GM23248 (cell line): ENCODE results near the gene CSTB. TPM values are rescaled to one million over a fixed set of nuclear protein-coding genes. Genes with fewer than 3 reads are reported as not detected.

ENCODE experiments used
- DNase-seq: peaks from one replicate; pipeline ENCODE4 v3.0.0-alpha.2; 2015
- H2AFZ ChIP-seq: fragments of 200-600 bp; sonication (generic); 2 replicates; pipeline ENCODE4 v1.6.1; 2016; ENCODE audit warnings: antibody characterized with exemption
- H3F3A ChIP-seq: fragments of 200-600 bp; sonication (generic); 2 replicates; pipeline ENCODE4 v1.6.1; 2016; ENCODE audit warnings: mild to moderate bottlenecking, antibody characterized with exemption, mixed run types; ENCODE audit not compliant: insufficient read depth
- H3K27ac ChIP-seq: fragments of 200-600 bp; sonication (generic); 2 replicates; pipeline ENCODE4 v1.5.1; 2016; ENCODE audit warnings: mild to moderate bottlenecking
- H3K27me3 ChIP-seq: fragments of 200-600 bp; sonication (generic); replicated peaks from 2 replicates; pipeline ENCODE4 v1.6.1; 2016; ENCODE audit warnings: mild to moderate bottlenecking; ENCODE audit not compliant: insufficient read depth
- H3K36me3 ChIP-seq: fragments of 200-600 bp; sonication (generic); 2 replicates; pipeline ENCODE4 v1.6.1; 2016; ENCODE audit warnings: low read depth, mild to moderate bottlenecking
- H3K4me1 ChIP-seq: fragments of 200-600 bp; sonication (generic); 2 replicates; pipeline ENCODE4 v1.6.1; 2016; ENCODE audit warnings: mild to moderate bottlenecking; ENCODE audit not compliant: insufficient read depth
- H3K4me2 ChIP-seq: fragments of 200-600 bp; sonication (generic); one replicate; pipeline ENCODE4 v1.6.1; 2016; ENCODE audit warnings: mild to moderate bottlenecking; ENCODE audit not compliant: unreplicated experiment
- H3K4me3 ChIP-seq: fragments of 200-600 bp; sonication (generic); 2 replicates; pipeline ENCODE4 v1.5.1; 2016; ENCODE audit warnings: mild to moderate bottlenecking
- H3K79me2 ChIP-seq: fragments of 200-600 bp; sonication (generic); 2 replicates; pipeline ENCODE4 v1.6.1; 2016; ENCODE audit warnings: mild to moderate bottlenecking; ENCODE audit not compliant: insufficient read depth
- H3K9ac ChIP-seq: fragments of 200-600 bp; sonication (generic); 2 replicates; pipeline ENCODE4 v1.6.1; 2016; ENCODE audit warnings: mild to moderate bottlenecking
- H3K9me2 ChIP-seq: fragments of 200-600 bp; sonication (generic); 2 replicates; pipeline ENCODE4 v1.6.1; 2016; ENCODE audit warnings: mixed run types, mild to moderate bottlenecking, moderate library complexity; ENCODE audit not compliant: insufficient read depth
- H3K9me3 ChIP-seq: fragments of 200-600 bp; sonication (generic); one replicate; pipeline ENCODE4 v1.6.1; 2017; ENCODE audit warnings: low read depth
- H4K20me1 ChIP-seq: fragments of 200-600 bp; sonication (generic); 2 replicates; pipeline ENCODE4 v1.6.0; 2016; ENCODE audit not compliant: insufficient read depth
- EZH2 ChIP-seq: fragments of 200-600 bp; sonication (generic); IDR thresholded peaks from 2 replicates; pipeline ENCODE4 v1.6.1; 2018; ENCODE audit warnings: antibody characterized with exemption, mild to moderate bottlenecking; ENCODE audit not compliant: insufficient read depth, poor library complexity, severe bottlenecking
- EZH2phosphoT487 ChIP-seq: fragments of 200-600 bp; sonication (generic); IDR thresholded peaks from 2 replicates; pipeline ENCODE4 v1.6.1; 2018; ENCODE audit warnings: antibody characterized with exemption, moderate library complexity, mild to moderate bottlenecking, low read depth; ENCODE audit not compliant: insufficient read depth
- WGBS, 2 experiments: methylation state at CpG; one replicate each; pipeline ENCODE4 v1.1.6; 2015 to 2017; ENCODE audit warnings: low lambda C conversion rate in 2 of 2, low coverage in 1 of 2; ENCODE audit errors: missing lambda C conversion rate in 2 of 2; 5-methylcytosine and 5-hydroxymethylcytosine counted together
- in situ Hi-C: fragments of 300-500 bp; cut with MboI; formaldehyde crosslinking; loops from 2 replicates; pipeline ENCODE4 v1.15.0; 2020
- polyA plus RNA-seq: library from polyadenylated mRNA; unstranded; fragments of >200 nt; fragmentation: Nextera tagmentation; extraction: Ambion mirVana; gene quantifications from 2 replicates; pipeline ENCODE4 v1.2.1, GENCODE V29; 2016
- total RNA-seq: library from RNA; depleted of rRNA; stranded (reverse); fragments of >200 nt; shearing (Covaris generic); gene quantifications from 2 replicates; pipeline ENCODE4 v1.2.3, GENCODE V29; 2014

CSTB gene
- total and polyA plus RNA-seq, 2 experiments from 2014 or later = 6.7 to 95.0 TPM

GRCh38 chr21:43816611-43817071, 40.5 kb upstream of the CSTB start:
- Histone ChIP-seq H3K4me2 (no peak overlapping the region), H3K36me3 (no peaks in the 10 kb centered on the region), H3K27ac (no peak overlapping the region), H3K4me3 (no peak overlapping the region), H3K4me1 (no peaks in the 10 kb centered on the region), H2AFZ (no peak overlapping the region), H3F3A (no peaks in the 10 kb centered on the region), H4K20me1 (no peaks in the 10 kb centered on the region), H3K9me2 (no peaks in the 10 kb centered on the region), H3K79me2 (no peaks in the 10 kb centered on the region), H3K9ac (no peak overlapping the region), H3K27me3 (no peaks in the 10 kb centered on the region), H3K9me3 (no peaks in the 10 kb centered on the region)
- in situ Hi-C loops = no loop called here
- DNase-seq = no peak
- WGBS, 2 experiments = 74 to 78% methylated on average over 12 to 13 of the region's 14 CpGs
- TF ChIP-seq EZH2phosphoT487 = no peak
- TF ChIP-seq EZH2 = no peak

- TF ChIP-seq EZH2 = no peak
- no peak for TF ChIP-seq EZH2phosphoT487
- 85 to 90% methylated on average over 14 to 15 of the region's 15 CpGs for WGBS, 2 experiments
- Histone ChIP-seq H3K9ac (no peak overlapping the region), H3K36me3 (no peaks in the 10 kb centered on the region), H3K9me3 (no peaks in the 10 kb centered on the region), H3K4me1 (no peaks in the 10 kb centered on the region), H3K9me2 (no peaks in the 10 kb centered on the region), H3K27me3 (no peaks in the 10 kb centered on the region), H3K27ac (no peak overlapping the region), H3F3A (no peaks in the 10 kb centered on the region), H4K20me1 (no peaks in the 10 kb centered on the region), H3K4me3 (no peak overlapping the region), H3K4me2 (no peak overlapping the region), H3K79me2 (no peaks in the 10 kb centered on the region), H2AFZ (no peak overlapping the region)
- in situ Hi-C loops = no loop called here
- DNase-seq = no peak
Observed at GRCh38 chr21:43815991-43816390, 39.9 kb upstream of the CSTB start.

GRCh38 chr21:43815107-43815613, 39.1 kb upstream of the CSTB start:
- no peak overlapping the region for H2AFZ ChIP-seq
- H3K9me2 ChIP-seq = no peaks in the 10 kb centered on the region
- in situ Hi-C loops = no loop called here
- H3F3A ChIP-seq = no peaks in the 10 kb centered on the region
- 25 to 98% methylated on average over 3 to 25 of the region's 27 CpGs for WGBS, 2 experiments
- H3K27ac ChIP-seq = no peak overlapping the region
- H3K9ac ChIP-seq = no peak overlapping the region
- no peaks in the 10 kb centered on the region for H3K4me1 ChIP-seq
- H3K36me3 ChIP-seq = no peaks in the 10 kb centered on the region
- no peak overlapping the region for H3K4me3 ChIP-seq
- DNase-seq = no peak
- H3K27me3 ChIP-seq = no peaks in the 10 kb centered on the region
- no peaks in the 10 kb centered on the region for H3K9me3 ChIP-seq
- H3K4me2 ChIP-seq = no peak overlapping the region
- no peaks in the 10 kb centered on the region for H4K20me1 ChIP-seq
- TF ChIP-seq EZH2 (no peak), EZH2phosphoT487 (no peak)
- no peaks in the 10 kb centered on the region for H3K79me2 ChIP-seq

GRCh38 chr21:43814215-43815106, 38.4 kb upstream of the CSTB start:
- no peak overlapping the region for H3K4me3 ChIP-seq
- WGBS, 2 experiments = 33 to 36% methylated on average over 28 of the region's 28 CpGs
- no peaks in the 10 kb centered on the region for H3K9me3 ChIP-seq
- no peaks in the 10 kb centered on the region for H3K36me3 ChIP-seq
- no peaks in the 10 kb centered on the region for H3K27me3 ChIP-seq
- H3K27ac ChIP-seq = no peak overlapping the region
- DNase-seq = peak; percentile 59
- TF ChIP-seq EZH2 = no peak
- no peak for TF ChIP-seq EZH2phosphoT487
- H4K20me1 ChIP-seq = no peaks in the 10 kb centered on the region
- no peak overlapping the region for H2AFZ ChIP-seq
- H3K9me2 ChIP-seq = no peaks in the 10 kb centered on the region
- H3K4me2 ChIP-seq = no peak overlapping the region
- H3F3A ChIP-seq = no peaks in the 10 kb centered on the region
- in situ Hi-C loops = no loop called here
- no peak overlapping the region for H3K9ac ChIP-seq
- H3K4me1 ChIP-seq = no peaks in the 10 kb centered on the region
- no peaks in the 10 kb centered on the region for H3K79me2 ChIP-seq
